IMR-90 (cell line): ENCODE data around the gene MUC20. TPM values are rescaled to one million over a fixed set of nuclear protein-coding genes. Genes with fewer than 3 reads are reported as not detected.

ENCODE experiments used
- ATAC-seq: fragments of 200-7000 bp; cut with Tn5 transposase; 2 replicates; pipeline ENCODE4 v1.9.1; 2020; ENCODE audit warnings: low read depth, mild to moderate bottlenecking, moderate library complexity
- BruUV-seq: library from RNA; stranded (reverse); fragments of 400-500 nt; replicated peaks from 2 replicates; lab custom pipeline; 2021; lab: Mats Ljungman, UMichigan
- CTCF ChIA-PET: fragments of 300-600 bp; formaldehyde crosslinking; extraction: SDS; loops from one replicate; lab custom pipeline; 2021; ENCODE audit warnings: antibody characterized with exemption; lab: Yijun Ruan, JAX
- POLR2A ChIA-PET: fragments of 300-600 bp; sonication (Branson Sonifier 250); formaldehyde crosslinking; loops from one replicate; lab custom pipeline; 2022; ENCODE audit warnings: antibody characterized with exemption; ENCODE audit not compliant: unreplicated experiment; lab: Charles Lee
- DNase-seq: peaks from one replicate; pipeline ENCODE4 v3.0.0; 2013
- H2AFZ ChIP-seq: replicated peaks from 2 replicates; pipeline ENCODE3; 2013; ENCODE audit warnings: low read length, mild to moderate bottlenecking; ENCODE audit not compliant: poor library complexity
- H2AK5ac ChIP-seq: 2 replicates; pipeline ENCODE4 v1.6.1; 2013; ENCODE audit warnings: low read depth, low read length, inconsistent platforms
- H2AK9ac ChIP-seq: replicated peaks from 2 replicates; pipeline ENCODE3; 2013; ENCODE audit warnings: mild to moderate bottlenecking, low read depth, low read length, moderate library complexity; ENCODE audit not compliant: poor library complexity
- H2BK120ac ChIP-seq: 2 replicates; pipeline ENCODE4 v1.6.1; 2013; ENCODE audit warnings: low read depth, low read length, inconsistent platforms
- H2BK15ac ChIP-seq: 3 replicates; pipeline ENCODE4 v1.6.1; 2013; ENCODE audit warnings: low read depth, low read length, inconsistent platforms
- H2BK20ac ChIP-seq: 2 replicates; pipeline ENCODE4 v1.6.1; 2013; ENCODE audit warnings: low read depth, mild to moderate bottlenecking, inconsistent platforms, low read length, moderate library complexity
- H2BK5ac ChIP-seq: 2 replicates; pipeline ENCODE4 v1.6.1; 2013; ENCODE audit warnings: mild to moderate bottlenecking, low read depth, low read length, inconsistent platforms; ENCODE audit not compliant: poor library complexity, severe bottlenecking
- H3K14ac ChIP-seq: replicated peaks from 2 replicates; pipeline ENCODE4 v1.6.1; 2013; ENCODE audit warnings: low read depth, low read length, inconsistent platforms
- H3K18ac ChIP-seq: 2 replicates; pipeline ENCODE4 v1.6.1; 2013; ENCODE audit warnings: low read depth, low read length, control low read depth
- H3K23ac ChIP-seq: 2 replicates; pipeline ENCODE4 v1.6.1; 2013; ENCODE audit warnings: low read depth, low read length, inconsistent platforms
- H3K27ac ChIP-seq: 2 replicates; pipeline ENCODE4 v1.5.1; 2013; ENCODE audit warnings: mild to moderate bottlenecking, control low read depth, low read length; ENCODE audit not compliant: insufficient read depth
- H3K27me3 ChIP-seq: 2 replicates; pipeline ENCODE4 v1.6.1; 2013; ENCODE audit warnings: low read length; ENCODE audit not compliant: control insufficient read depth, insufficient read depth
- H3K36me3 ChIP-seq: 2 replicates; pipeline ENCODE4 v1.6.1; 2013; ENCODE audit warnings: low read length, mixed read lengths; ENCODE audit not compliant: control insufficient read depth, insufficient read depth
- H3K4ac ChIP-seq: 2 replicates; pipeline ENCODE4 v1.6.1; 2013; ENCODE audit warnings: low read depth, low read length, inconsistent platforms
- H3K4me1 ChIP-seq: 2 replicates; pipeline ENCODE4 v1.6.1; 2013; ENCODE audit warnings: low read length, mixed read lengths; ENCODE audit not compliant: control insufficient read depth, insufficient read depth
- H3K4me2 ChIP-seq: 2 replicates; pipeline ENCODE4 v1.6.1; 2013; ENCODE audit warnings: low read depth, mild to moderate bottlenecking, control low read depth, low read length, moderate library complexity
- H3K4me3 ChIP-seq: 2 replicates; pipeline ENCODE4 v1.5.1; 2013; ENCODE audit warnings: low read depth, mild to moderate bottlenecking, control low read depth, low read length, moderate library complexity; ENCODE audit not compliant: insufficient read depth
- H3K56ac ChIP-seq: 2 replicates; pipeline ENCODE4 v1.6.1; 2013; ENCODE audit warnings: low read length, inconsistent platforms; ENCODE audit not compliant: insufficient read depth; ENCODE audit errors: extremely low read depth
- H3K79me1 ChIP-seq, 2 experiments: 2 replicates each; pipeline ENCODE4 v1.6.1; 2013; ENCODE audit warnings: low read length in 2 of 2, inconsistent platforms in 1 of 2, low read depth in 1 of 2
- H3K9ac ChIP-seq: 2 replicates; pipeline ENCODE4 v1.6.1; 2013; ENCODE audit warnings: low read depth, low read length, control low read depth
- H3K9me1 ChIP-seq: 2 replicates; pipeline ENCODE4 v1.6.1; 2013; ENCODE audit warnings: low read length, inconsistent platforms; ENCODE audit not compliant: insufficient read depth
- H3K9me3 ChIP-seq: 2 replicates; pipeline ENCODE4 v1.6.1; 2013; ENCODE audit warnings: low read length; ENCODE audit not compliant: control insufficient read depth, insufficient read depth
- H4K20me1 ChIP-seq: 2 replicates; pipeline ENCODE4 v1.6.1; 2013; ENCODE audit warnings: low read length, inconsistent platforms; ENCODE audit not compliant: insufficient read depth
- H4K5ac ChIP-seq: 2 replicates; pipeline ENCODE4 v1.6.1; 2013; ENCODE audit warnings: mild to moderate bottlenecking, low read depth, low read length, control low read depth
- H4K8ac ChIP-seq, 2 experiments: 2 replicates each; pipeline ENCODE4 v1.6.1; 2013; ENCODE audit warnings: low read depth in 2 of 2, low read length in 2 of 2, control low read depth in 1 of 2, inconsistent platforms in 1 of 2
- H4K91ac ChIP-seq: 2 replicates; pipeline ENCODE4 v1.6.1; 2013; ENCODE audit warnings: low read depth, low read length, inconsistent platforms; ENCODE audit not compliant: insufficient read depth
- BHLHE40 ChIP-seq: fragments of 150-350 bp; IDR thresholded peaks from 2 replicates; pipeline ENCODE4 v1.6.1; 2016; ENCODE audit warnings: mild to moderate bottlenecking, low read depth, low read length
- CEBPB ChIP-seq: IDR thresholded peaks from 2 replicates; pipeline ENCODE4 v1.6.1; 2012; ENCODE audit warnings: low read depth, low read length, improper control_type of control experiment
- CHD1 ChIP-seq: IDR thresholded peaks from 2 replicates; pipeline ENCODE4 v1.6.1; 2012; ENCODE audit warnings: low read depth, low read length, improper control_type of control experiment
- FOS ChIP-seq: fragments of 150-350 bp; IDR thresholded peaks from 2 replicates; pipeline ENCODE4 v1.6.1; 2016; ENCODE audit warnings: low read depth, low read length
- MXI1 ChIP-seq: IDR thresholded peaks from 2 replicates; pipeline ENCODE4 v1.6.1; 2012; ENCODE audit warnings: low read depth, mild to moderate bottlenecking, low read length, moderate library complexity, borderline replicate concordance
- RAD21 ChIP-seq: IDR thresholded peaks from 2 replicates; pipeline ENCODE4 v1.6.1; 2012; ENCODE audit warnings: low read length, improper control_type of control experiment
- RCOR1 ChIP-seq: IDR thresholded peaks from 2 replicates; pipeline ENCODE4 v1.6.1; 2012; ENCODE audit warnings: mild to moderate bottlenecking, low read length, improper control_type of control experiment; ENCODE audit not compliant: insufficient replicate concordance
- RFX5 ChIP-seq: IDR thresholded peaks from 2 replicates; pipeline ENCODE4 v1.8.0; 2012; ENCODE audit warnings: low read depth, mild to moderate bottlenecking, low read length, moderate library complexity
- SMC3 ChIP-seq: fragments of 150-350 bp; IDR thresholded peaks from 2 replicates; pipeline ENCODE4 v1.6.1; 2016; ENCODE audit warnings: low read depth, mild to moderate bottlenecking, antibody characterized with exemption, low read length, moderate library complexity
- WGBS, 2 experiments: methylation state at CpG; one replicate each; pipeline versions ENCODE4 v1.1.5 to v1.1.7; 2013; ENCODE audit warnings: missing lambda C conversion rate in 2 of 2; ENCODE audit not compliant: insufficient read length in 1 of 2; ENCODE audit errors: extremely low coverage in 2 of 2; 5-methylcytosine and 5-hydroxymethylcytosine counted together
- dilution Hi-C: fragments of 300-500 bp; cut with HindIII; formaldehyde crosslinking; loops from one replicate; pipeline ENCODE4 v1.14.3; 2018; ENCODE audit warnings: low sequenced_read_pairs; ENCODE audit not compliant: unreplicated experiment
- in situ Hi-C: fragments of 300-500 bp; cut with MboI; formaldehyde crosslinking; loops from 3 replicates; pipeline ENCODE4 v1.14.3; 2019; ENCODE audit warnings: low sequenced_read_pairs, inconsistent platforms, mixed read lengths
- intact Hi-C: fragments of 100-400 bp; cut with micrococcal nuclease; formaldehyde crosslinking; loops from 2 replicates; pipeline ENCODE4 v1.10.0; 2022
- polyA plus RNA-seq, 3 experiments: library from polyadenylated mRNA; depleted of rRNA; stranded (reverse); fragments of >200 nt; gene quantifications; 2 replicates each; pipeline ENCODE4 v1.2.3, GENCODE V29; 2012; ENCODE audit warnings: low replicate concordance in 1 of 3
- total RNA-seq: library from RNA; depleted of rRNA; stranded (reverse); fragments of >200 nt; gene quantifications from 2 replicates; pipeline ENCODE4 v1.2.3, GENCODE V29; 2012
- TF ChIP-seq, protein P1 (sequence below): fragments of 150-350 bp; IDR thresholded peaks from 2 replicates; pipeline ENCODE4 v1.6.1; 2016; ENCODE audit warnings: low read depth, mild to moderate bottlenecking, low read length, moderate library complexity, borderline replicate concordance
- TF ChIP-seq, protein P2 (sequence below): fragments of 150-350 bp; IDR thresholded peaks from 2 replicates; pipeline ENCODE4 v1.6.1; 2017; ENCODE audit warnings: mild to moderate bottlenecking, antibody characterized with exemption, low read length, low read depth

Gene MUC20
- total and polyA plus RNA-seq, 2 of the 4 experiments (the other 2 are of a cell fraction): 0.12 TPM; not detected in 1

DNA sequence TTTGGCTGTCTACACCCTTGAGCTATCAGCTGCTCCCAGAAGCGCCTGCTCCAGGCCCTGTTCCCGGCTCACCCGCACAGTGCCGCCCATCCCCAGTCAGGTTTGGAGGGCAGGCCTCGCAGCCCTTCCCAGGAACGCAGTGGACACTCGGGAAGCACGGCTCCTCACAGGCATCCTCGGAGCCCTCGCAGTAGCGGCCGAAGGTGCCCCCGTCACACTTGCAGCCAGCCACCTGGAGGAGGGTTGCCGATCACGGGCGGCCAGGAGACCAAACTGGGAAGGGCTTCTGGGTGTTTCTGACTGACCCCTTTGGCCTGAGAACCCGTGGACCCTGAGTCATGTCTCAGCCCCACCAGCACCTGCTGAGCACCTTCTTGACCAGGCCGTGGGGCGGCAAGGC, 33.4 kb downstream of the MUC20 start:
- Histone ChIP-seq H3K4me1 (no peaks in the 10 kb centered on the region), H2AFZ (no peak overlapping the region), H3K9ac (no peak overlapping the region), H2BK20ac (no peak overlapping the region), H4K91ac (no peak overlapping the region), H3K79me1 (no peaks in the 10 kb centered on the region), H3K4me3 (no peak overlapping the region), H2BK5ac (no peak overlapping the region), H3K56ac (no peak overlapping the region), H4K20me1 (no peaks in the 10 kb centered on the region), H3K27ac (no peak overlapping the region), H3K36me3 (no peaks in the 10 kb centered on the region), H2BK120ac (no peak overlapping the region), H2AK9ac (no peak overlapping the region), H3K9me1 (no peaks in the 10 kb centered on the region; the same call in 1 of the 2 replicates), H3K18ac (no peak overlapping the region), H3K27me3 (peaks cover 32% of the 10 kb centered on the region), H3K23ac (no peak overlapping the region), H4K8ac (no peak overlapping the region), H4K5ac (no peak overlapping the region), H3K14ac (no peak overlapping the region), H2AK5ac (no peak overlapping the region), H3K9me3 (no peaks in the 10 kb centered on the region), H3K4me2 (no peak overlapping the region), H3K4ac (no peak overlapping the region), H2BK15ac (no peak overlapping the region)
- intact Hi-C loops: no loop called here
- DNase-seq (no peak), ATAC-seq (no peak)
- no TSS peak for BruUV-seq
- ChIA-PET POLR2A (no interaction called here), CTCF (no interaction called here)
- WGBS, 2 experiments: 89% methylated on average over 6 of the region's 19 CpGs; no CpG with 5 or more reads in 1 of the 2 experiments
- in situ Hi-C loops: no loop called here
- no peak for TF ChIP-seq RFX5
- TF ChIP-seq MXI1: no peak
- TF ChIP-seq, protein P1, sequence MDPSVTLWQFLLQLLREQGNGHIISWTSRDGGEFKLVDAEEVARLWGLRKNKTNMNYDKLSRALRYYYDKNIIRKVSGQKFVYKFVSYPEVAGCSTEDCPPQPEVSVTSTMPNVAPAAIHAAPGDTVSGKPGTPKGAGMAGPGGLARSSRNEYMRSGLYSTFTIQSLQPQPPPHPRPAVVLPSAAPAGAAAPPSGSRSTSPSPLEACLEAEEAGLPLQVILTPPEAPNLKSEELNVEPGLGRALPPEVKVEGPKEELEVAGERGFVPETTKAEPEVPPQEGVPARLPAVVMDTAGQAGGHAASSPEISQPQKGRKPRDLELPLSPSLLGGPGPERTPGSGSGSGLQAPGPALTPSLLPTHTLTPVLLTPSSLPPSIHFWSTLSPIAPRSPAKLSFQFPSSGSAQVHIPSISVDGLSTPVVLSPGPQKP: no peak
- TF ChIP-seq SMC3: no peak
- TF ChIP-seq, protein P2, sequence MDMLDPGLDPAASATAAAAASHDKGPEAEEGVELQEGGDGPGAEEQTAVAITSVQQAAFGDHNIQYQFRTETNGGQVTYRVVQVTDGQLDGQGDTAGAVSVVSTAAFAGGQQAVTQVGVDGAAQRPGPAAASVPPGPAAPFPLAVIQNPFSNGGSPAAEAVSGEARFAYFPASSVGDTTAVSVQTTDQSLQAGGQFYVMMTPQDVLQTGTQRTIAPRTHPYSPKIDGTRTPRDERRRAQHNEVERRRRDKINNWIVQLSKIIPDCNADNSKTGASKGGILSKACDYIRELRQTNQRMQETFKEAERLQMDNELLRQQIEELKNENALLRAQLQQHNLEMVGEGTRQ: no peak
- no peak for TF ChIP-seq RAD21
- no peak for TF ChIP-seq BHLHE40
- no peak for TF ChIP-seq CHD1
- TF ChIP-seq CEBPB: no peak
- no peak for TF ChIP-seq FOS
- TF ChIP-seq RCOR1: no peak
- dilution Hi-C loops: no loop called here
